ENCODE measurements around the gene BEAN1. TPM values are rescaled to one million over a fixed set of nuclear protein-coding genes. Genes with fewer than 3 reads are reported as not detected.

The BEAN1 gene
- total and polyA plus RNA-seq, 9 of the 15 experiments (the other 6 are each of a cell fraction or from before 2014, with no cell fraction given): not detected

GRCh38 chr16:66477028-66477515 is 50.0 kb downstream of the BEAN1 start:
- in situ Hi-C loops (cut with MboI) (no loop called here), intact Hi-C loops (cut with micrococcal nuclease) (no loop called here)
- Histone ChIP-seq H3K27ac (ENCODE audit: extremely low read depth, low read depth, low read length) (no peak overlapping the region), H3K9me1 (ENCODE audit: control insufficient read depth, insufficient read depth, low read length) (peaks cover 4% of the 10 kb centered on the region), H3K27me3 (ENCODE audit: control insufficient read depth in 2 of 2, insufficient read depth in 2 of 2, low read length in 2 of 2) (peaks cover under 1 to 10% of the 10 kb centered on the region in 2 experiments; a peak in 3 of 5 replicates), H4K20me1 (replicated peaks; ENCODE audit: control insufficient read depth, insufficient read depth, low read length) (no peaks in the 10 kb centered on the region), H3K9me3 (replicated peaks; ENCODE audit: control insufficient read depth, insufficient read depth, low read depth, low read length) (no peaks in the 10 kb centered on the region), H3K4me1 (replicated peaks in 1 of 2; ENCODE audit: control insufficient read depth in 2 of 2, insufficient read depth in 2 of 2, low read length in 2 of 2) (peaks cover 6 to 14% of the 10 kb centered on the region in 2 experiments; a peak in 4 of 5 replicates), H3K4me2 (ENCODE audit: insufficient read depth, low read length) (no peak overlapping the region), H3K4me3 (no peak overlapping the region), H3K36me3 (ENCODE audit: control insufficient read depth, insufficient read depth, low read length) (no peaks in the 10 kb centered on the region), H2AFZ (ENCODE audit: low read depth, low read length) (no peak overlapping the region), H3K79me2 (ENCODE audit: control insufficient read depth, insufficient read depth, low read length) (no peaks in the 10 kb centered on the region), H3K9ac (ENCODE audit: insufficient read depth in 1 of 2, low read depth in 2 of 2, low read length in 2 of 2) (no peak overlapping the region)
- DNase-seq (ENCODE audit: extremely low read depth in 1 of 4, low spot score in 3 of 4) (no peak), ATAC-seq (no peak), FAIRE-seq (no peak)
- POLR2A ChIA-PET: interaction anchor here (0.9 to 1.2 kb wide), 5 partner anchors 15 to 76 kb away, joined by 3 to 5 read pairs (median 4); partner anchors contain the start of gene CKLF
- BruUV-seq (replicated peaks): no TSS peak
- 0% methylated on average over 2 of the region's 2 CpGs for WGBS (ENCODE audit: insufficient coverage, low coverage, missing lambda C conversion rate)
- CTCF ChIA-PET (ENCODE audit: low intra/inter-chr PET ratio): no interaction called here
- TF ChIP-seq KDM1A (IDR thresholded peaks at IDR 0.05): 0 out of 4 replicates have a peak, but pooled peaks of 1 of the 2 experiments have one; percentile 16
- no peak for TF ChIP-seq TOE1 (IDR thresholded peaks at IDR 0.05; ENCODE audit: borderline replicate concordance)
- TF ChIP-seq TOE1 (CRISPR knock-in tag; IDR thresholded peaks at IDR 0.05; ENCODE audit: borderline replicate concordance, low read depth): no peak
- peak; percentile 83 for TF ChIP-seq ZFP36 (IDR thresholded peaks at IDR 0.05; ENCODE audit: low read depth, low read length, partially characterized antibody)
- 0 out of 2 replicates have a peak, but pooled peaks have one; percentile 51 for TF ChIP-seq BCOR (IDR thresholded peaks at IDR 0.05)
- no peak for TF ChIP-seq ZNF212 (CRISPR knock-in tag; IDR thresholded peaks at IDR 0.05)
- TF ChIP-seq, protein P1, sequence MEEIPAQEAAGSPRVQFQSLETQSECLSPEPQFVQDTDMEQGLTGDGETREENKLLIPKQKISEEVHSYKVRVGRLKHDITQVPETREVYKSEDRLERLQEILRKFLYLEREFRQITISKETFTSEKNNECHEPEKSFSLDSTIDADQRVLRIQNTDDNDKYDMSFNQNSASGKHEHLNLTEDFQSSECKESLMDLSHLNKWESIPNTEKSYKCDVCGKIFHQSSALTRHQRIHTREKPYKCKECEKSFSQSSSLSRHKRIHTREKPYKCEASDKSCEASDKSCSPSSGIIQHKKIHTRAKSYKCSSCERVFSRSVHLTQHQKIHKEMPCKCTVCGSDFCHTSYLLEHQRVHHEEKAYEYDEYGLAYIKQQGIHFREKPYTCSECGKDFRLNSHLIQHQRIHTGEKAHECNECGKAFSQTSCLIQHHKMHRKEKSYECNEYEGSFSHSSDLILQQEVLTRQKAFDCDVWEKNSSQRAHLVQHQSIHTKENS (CRISPR knock-in tag; IDR thresholded peaks at IDR 0.05): no peak

All from K562 (cell line).